ENCODE data around the gene APOD.

The APOD gene

DNA sequence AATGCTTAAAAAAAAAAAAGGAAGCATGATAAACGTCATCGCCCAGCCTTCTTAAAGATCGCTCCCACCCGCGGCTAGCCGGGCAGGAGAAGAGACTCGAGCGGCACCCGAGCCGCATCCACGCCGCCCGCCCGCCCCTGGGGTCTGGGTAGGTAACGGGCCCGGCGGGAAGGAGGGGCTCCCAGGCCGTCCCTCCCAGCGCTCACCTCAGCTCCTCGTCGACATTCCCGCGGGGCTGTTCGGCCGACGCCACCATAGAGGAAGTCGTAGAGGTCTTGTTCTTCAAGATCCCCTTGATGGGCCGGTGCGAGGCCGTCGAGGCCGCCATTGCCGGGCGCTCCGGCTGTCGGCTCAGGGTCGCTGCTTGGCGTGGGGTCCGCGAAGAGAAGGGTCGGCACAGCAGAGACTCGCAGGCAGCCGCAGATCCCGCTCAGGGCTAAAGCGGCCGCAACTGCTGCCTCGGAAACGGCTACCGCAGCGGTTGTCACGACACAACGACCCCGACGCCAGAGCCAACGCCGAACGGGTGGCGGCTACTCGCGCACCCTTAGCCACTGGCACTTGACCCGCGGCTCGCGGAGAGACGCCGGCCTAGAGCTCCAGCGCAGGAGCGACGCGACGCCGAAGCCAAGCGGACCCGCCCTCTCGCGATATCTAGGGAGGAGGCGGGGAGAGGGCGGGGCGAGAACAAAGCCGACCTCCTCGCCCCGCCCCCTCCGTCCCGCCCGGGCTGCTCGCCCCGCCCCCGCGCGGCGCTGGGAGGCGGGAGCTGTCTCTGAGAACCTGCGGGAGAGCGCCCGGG is 40.8 kb downstream of the APOD start, which contains the start of gene PPP1R2:
TSS of gene PPP1R2 (minus strand) at position 628 of the 802 bp plus-strand sequence. CDS start at position 328, 300 bp downstream.
- ChIA-PET POLR2A (interaction anchor here (0.6 to 1.7 kb wide), 14 partner anchors 9 to 273 kb away, joined by 3 to 11 read pairs (median 3); partner anchors contain the start of genes ACAP2, APOD and XXYLT1), CTCF (interaction anchor here (0.8 to 2.6 kb wide), 4 partner anchors 14 to 308 kb away, joined by 3 to 10 read pairs (median 5); partner anchors contain the start of gene XXYLT1)
- Histone ChIP-seq H3K27ac (ENCODE audit: extremely low read depth, low read depth, low read length) (peak within 1 kb of the TSS; percentile 66), H3K4me3 (ENCODE audit: low read depth, low read length) (peak within 1 kb of the TSS; percentile 92), H3K4me1 (ENCODE audit: control insufficient read depth, insufficient read depth, low read length) (peaks cover 4% of the 10 kb centered on the region), H3K9me3 (ENCODE audit: control insufficient read depth, insufficient read depth, low read depth, low read length) (no peaks in the 10 kb centered on the region), H3K36me3 (ENCODE audit: control insufficient read depth in 2 of 2, insufficient read depth in 1 of 2, low read length in 2 of 2) (no peaks in the 10 kb centered on the region)
- TF ChIP-seq ZNF362 (tag by site-specific recombination; IDR thresholded peaks at IDR 0.05) (no peak), ZNF335 (tag by site-specific recombination; conservative IDR thresholded peaks at IDR 0.05) (peak; percentile 62), BCL6B (tag by site-specific recombination; IDR thresholded peaks at IDR 0.05) (no peak), KLF8 (tag by site-specific recombination; IDR thresholded peaks at IDR 0.05) (peak; percentile 52; the same call in 1 of the 2 replicates), SP3 (tag by site-specific recombination; IDR thresholded peaks at IDR 0.05) (peak; percentile 97), ZNF398 (tag by site-specific recombination; IDR thresholded peaks at IDR 0.05) (peak; percentile 63; the same call in 1 of the 2 replicates), ZSCAN30 (tag by site-specific recombination; IDR thresholded peaks at IDR 0.05) (0 out of 2 replicates have a peak, but pooled peaks have one; percentile 13), HOXA7 (CRISPR knock-in tag; IDR thresholded peaks at IDR 0.05; ENCODE audit: borderline replicate concordance) (no peak), GLIS2 (tag by site-specific recombination; IDR thresholded peaks at IDR 0.05) (peak; percentile 51; the same call in 1 of the 2 replicates), YY1 (tag by site-specific recombination; IDR thresholded peaks at IDR 0.05) (peak; percentile 70; the same call in 1 of the 2 replicates), ZNF404 (tag by site-specific recombination; IDR thresholded peaks at IDR 0.05) (no peak), KLF1 (tag by site-specific recombination; IDR thresholded peaks at IDR 0.05) (peak; percentile 47), ZNF394 (tag by site-specific recombination; IDR thresholded peaks at IDR 0.05; ENCODE audit: borderline replicate concordance) (0 out of 2 replicates have a peak, but pooled peaks have one; percentile 21), SP7 (tag by site-specific recombination; IDR thresholded peaks at IDR 0.05) (peak; percentile 52; the same call in 1 of the 2 replicates), KLF9 (tag by site-specific recombination; IDR thresholded peaks at IDR 0.05; ENCODE audit: low read depth) (peak; percentile 79), ZSCAN23 (tag by site-specific recombination; IDR thresholded peaks at IDR 0.05) (no peak), ZNF777 (tag by site-specific recombination; IDR thresholded peaks at IDR 0.05; ENCODE audit: borderline replicate concordance) (0 out of 2 replicates have a peak, but pooled peaks have one; percentile 18), SCRT2 (tag by site-specific recombination; IDR thresholded peaks at IDR 0.05) (no peak), ZNF596 (tag by site-specific recombination; IDR thresholded peaks at IDR 0.05) (no peak), ZNF621 (tag by site-specific recombination; IDR thresholded peaks at IDR 0.05) (no peak), GLIS1 (tag by site-specific recombination; IDR thresholded peaks at IDR 0.05) (peak; percentile 31)
- TF ChIP-seq, protein P1, sequence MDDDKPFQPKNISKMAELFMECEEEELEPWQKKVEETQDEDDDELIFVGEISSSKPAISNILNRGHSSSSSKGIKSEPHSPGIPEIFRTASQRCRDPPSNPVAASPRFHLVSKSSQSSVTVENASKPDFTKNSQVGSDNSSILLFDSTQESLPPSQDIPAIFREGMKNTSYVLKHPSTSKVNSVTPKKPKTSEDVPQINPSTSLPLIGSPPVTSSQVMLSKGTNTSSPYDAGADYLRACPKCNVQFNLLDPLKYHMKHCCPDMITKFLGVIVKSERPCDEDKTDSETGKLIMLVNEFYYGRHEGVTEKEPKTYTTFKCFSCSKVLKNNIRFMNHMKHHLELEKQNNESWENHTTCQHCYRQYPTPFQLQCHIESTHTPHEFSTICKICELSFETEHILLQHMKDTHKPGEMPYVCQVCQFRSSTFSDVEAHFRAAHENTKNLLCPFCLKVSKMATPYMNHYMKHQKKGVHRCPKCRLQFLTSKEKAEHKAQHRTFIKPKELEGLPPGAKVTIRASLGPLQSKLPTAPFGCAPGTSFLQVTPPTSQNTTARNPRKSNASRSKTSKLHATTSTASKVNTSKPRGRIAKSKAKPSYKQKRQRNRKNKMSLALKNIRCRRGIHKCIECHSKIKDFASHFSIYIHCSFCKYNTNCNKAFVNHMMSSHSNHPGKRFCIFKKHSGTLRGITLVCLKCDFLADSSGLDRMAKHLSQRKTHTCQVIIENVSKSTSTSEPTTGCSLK (tag by site-specific recombination; IDR thresholded peaks at IDR 0.05): no peak
- TF ChIP-seq, protein P2, sequence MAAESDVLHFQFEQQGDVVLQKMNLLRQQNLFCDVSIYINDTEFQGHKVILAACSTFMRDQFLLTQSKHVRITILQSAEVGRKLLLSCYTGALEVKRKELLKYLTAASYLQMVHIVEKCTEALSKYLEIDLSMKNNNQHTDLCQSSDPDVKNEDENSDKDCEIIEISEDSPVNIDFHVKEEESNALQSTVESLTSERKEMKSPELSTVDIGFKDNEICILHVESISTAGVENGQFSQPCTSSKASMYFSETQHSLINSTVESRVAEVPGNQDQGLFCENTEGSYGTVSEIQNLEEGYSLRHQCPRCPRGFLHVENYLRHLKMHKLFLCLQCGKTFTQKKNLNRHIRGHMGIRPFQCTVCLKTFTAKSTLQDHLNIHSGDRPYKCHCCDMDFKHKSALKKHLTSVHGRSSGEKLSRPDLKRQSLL (tag by site-specific recombination; IDR thresholded peaks at IDR 0.05): peak; percentile 94
- TF ChIP-seq, protein P3, sequence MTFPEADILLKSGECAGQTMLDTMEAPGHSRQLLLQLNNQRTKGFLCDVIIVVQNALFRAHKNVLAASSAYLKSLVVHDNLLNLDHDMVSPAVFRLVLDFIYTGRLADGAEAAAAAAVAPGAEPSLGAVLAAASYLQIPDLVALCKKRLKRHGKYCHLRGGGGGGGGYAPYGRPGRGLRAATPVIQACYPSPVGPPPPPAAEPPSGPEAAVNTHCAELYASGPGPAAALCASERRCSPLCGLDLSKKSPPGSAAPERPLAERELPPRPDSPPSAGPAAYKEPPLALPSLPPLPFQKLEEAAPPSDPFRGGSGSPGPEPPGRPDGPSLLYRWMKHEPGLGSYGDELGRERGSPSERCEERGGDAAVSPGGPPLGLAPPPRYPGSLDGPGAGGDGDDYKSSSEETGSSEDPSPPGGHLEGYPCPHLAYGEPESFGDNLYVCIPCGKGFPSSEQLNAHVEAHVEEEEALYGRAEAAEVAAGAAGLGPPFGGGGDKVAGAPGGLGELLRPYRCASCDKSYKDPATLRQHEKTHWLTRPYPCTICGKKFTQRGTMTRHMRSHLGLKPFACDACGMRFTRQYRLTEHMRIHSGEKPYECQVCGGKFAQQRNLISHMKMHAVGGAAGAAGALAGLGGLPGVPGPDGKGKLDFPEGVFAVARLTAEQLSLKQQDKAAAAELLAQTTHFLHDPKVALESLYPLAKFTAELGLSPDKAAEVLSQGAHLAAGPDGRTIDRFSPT (tag by site-specific recombination; IDR thresholded peaks at IDR 0.05): 0 out of 2 replicates have a peak, but pooled peaks have one; percentile 24
- TF ChIP-seq, protein P4, sequence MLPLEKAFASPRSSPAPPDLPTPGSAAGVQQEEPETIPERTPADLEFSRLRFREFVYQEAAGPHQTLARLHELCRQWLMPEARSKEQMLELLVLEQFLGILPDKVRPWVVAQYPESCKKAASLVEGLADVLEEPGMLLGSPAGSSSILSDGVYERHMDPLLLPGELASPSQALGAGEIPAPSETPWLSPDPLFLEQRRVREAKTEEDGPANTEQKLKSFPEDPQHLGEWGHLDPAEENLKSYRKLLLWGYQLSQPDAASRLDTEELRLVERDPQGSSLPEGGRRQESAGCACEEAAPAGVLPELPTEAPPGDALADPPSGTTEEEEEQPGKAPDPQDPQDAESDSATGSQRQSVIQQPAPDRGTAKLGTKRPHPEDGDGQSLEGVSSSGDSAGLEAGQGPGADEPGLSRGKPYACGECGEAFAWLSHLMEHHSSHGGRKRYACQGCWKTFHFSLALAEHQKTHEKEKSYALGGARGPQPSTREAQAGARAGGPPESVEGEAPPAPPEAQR (tag by site-specific recombination; IDR thresholded peaks at IDR 0.05): no peak

Measured in HEK293 (cell line).